Measurements from ENCODE around the gene LAX1.

GRCh38 chr1:203763505-203763904, 1.5 kb upstream of the LAX1 start:
- TF ChIP-seq GATA3 (IDR thresholded peaks at IDR 0.05; ENCODE audit: low read depth, low read length) (no peak), GATA2 (IDR thresholded peaks at IDR 0.05; ENCODE audit: low read depth, low read length) (0 out of 2 replicates have a peak, but pooled peaks have one; percentile 9)
